Epithelial cell of prostate (primary cell): ENCODE data around the gene NAA38.

Experiments used
- DNase-seq: peaks from one replicate; pipeline ENCODE4 v3.0.0-alpha.2; 2011; ENCODE audit warnings: low read depth, low spot score
- H3K27ac ChIP-seq: fragments of 450-650 bp; 2 replicates; pipeline ENCODE4 v1.5.1; 2017; ENCODE audit warnings: mild to moderate bottlenecking

NAA38 gene

DNA sequence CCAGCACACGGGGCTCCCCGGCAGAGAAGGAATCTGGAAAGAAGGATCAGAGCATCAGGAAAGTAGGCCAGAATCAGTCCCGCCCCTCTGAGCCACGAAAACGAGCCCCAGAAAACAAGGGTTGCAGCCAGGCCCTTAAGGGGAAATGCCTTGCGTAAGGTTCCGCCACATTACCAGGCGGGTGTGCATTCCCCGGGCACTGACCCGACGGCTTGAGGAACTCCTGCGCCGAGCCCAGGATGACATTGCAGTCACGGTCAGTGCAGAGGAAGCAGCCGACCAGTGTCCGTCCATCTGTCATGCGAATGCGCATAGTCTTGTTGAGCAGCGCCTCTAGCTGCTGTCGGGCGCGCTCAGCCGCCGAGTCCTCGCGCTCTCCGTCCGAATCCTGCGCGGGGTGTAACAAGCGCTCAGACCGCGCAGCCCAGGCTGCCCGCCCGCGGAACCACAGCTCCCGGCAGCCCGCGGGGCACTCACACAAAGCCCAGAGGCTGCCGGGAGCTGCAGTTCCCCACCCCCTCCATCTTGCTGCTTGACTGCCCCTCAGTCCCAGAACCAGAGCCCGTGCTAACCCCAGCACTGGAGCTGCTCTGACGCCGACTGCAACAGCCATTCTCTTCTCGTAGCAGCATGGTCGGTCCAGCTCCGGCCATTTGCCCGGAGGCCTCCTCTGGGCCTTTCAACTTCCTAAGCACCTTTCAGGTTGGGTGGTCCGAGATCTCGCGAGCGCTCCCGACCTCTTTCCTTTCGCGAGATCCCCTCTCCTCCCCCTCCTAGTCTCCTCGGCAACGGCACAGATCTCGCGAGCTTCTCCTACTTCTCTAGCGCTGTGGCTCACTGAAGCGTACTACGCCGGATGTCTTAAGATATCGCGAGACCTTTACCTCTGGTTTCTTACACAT lies at the start of gene NAA38:
Gene NAA38 (minus strand): TSS at position 749 of the 902 bp plus-strand sequence. CDS start 96 bp downstream, at position 653.
- DNase-seq = peak; percentile 97
- peak within 1 kb of the TSS; percentile 91 for H3K27ac ChIP-seq

DNA sequence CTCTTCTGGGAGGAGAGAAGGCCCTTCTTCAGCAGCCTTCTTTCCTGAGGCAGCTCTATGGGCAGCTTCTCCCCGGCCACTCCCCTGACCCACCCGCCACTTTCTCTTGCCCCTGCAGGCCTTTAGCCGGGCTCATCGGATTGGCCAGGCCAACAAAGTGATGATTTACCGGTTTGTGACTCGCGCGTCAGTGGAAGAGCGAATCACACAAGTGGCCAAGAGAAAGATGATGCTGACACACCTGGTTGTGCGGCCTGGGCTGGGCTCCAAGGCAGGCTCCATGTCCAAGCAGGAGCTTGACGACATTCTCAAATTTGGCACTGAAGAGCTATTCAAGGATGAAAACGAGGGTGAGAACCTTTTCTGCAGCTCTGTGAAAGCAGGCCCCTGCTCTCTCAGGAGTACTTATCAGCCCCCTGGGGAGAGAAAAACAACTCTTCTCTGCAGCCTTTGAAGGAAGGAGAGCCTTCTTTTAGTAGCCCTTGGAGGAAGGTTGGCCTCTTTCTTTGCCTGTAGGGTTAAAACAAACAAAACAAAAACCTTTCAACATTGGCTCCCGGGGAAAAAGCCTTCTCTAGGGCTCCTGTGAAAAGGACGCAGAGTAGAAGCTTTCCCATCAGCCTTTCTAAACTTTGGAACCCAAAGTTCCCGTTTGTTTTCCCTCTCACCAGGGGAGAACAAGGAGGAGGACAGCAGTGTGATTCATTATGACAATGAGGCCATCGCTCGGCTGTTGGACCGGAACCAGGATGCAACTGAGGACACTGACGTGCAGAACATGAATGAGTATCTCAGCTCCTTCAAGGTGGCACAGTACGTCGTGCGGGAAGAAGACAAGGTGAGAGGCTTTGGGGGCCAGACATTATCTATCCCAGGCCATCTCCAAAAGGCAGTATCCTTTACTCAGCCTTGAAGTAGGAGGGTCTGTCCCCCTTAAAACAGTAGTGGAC lies 46.1 kb upstream of the NAA38 start:
- no peak for DNase-seq
- no peak overlapping the region for H3K27ac ChIP-seq

- H3K27ac ChIP-seq = no peak overlapping the region
- DNase-seq = no peak
These were observed 40.4 kb upstream of the NAA38 start for GRCh38 chr17:7897773-7898172.

DNA sequence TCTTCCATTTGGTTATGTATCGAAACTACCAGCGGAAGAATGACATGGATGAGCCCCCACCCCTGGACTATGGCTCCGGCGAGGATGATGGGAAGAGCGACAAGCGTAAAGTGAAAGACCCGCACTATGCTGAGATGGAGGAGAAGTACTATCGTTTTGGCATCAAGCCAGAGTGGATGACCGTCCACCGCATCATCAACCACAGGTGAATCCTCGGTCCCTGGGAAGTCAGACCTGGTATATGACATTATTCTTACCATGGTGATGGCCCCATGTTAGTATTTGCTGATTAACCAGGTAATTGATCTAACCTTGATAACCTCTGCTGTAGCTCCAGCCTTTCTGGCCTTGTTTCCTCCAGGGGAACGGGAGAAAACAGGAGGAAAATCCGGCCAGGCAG lies 39.7 kb upstream of the NAA38 start:
- no peak overlapping the region for H3K27ac ChIP-seq
- no peak for DNase-seq

- DNase-seq = no peak
- no peak overlapping the region for H3K27ac ChIP-seq
These were observed 37.5 kb upstream of the NAA38 start for GRCh38 chr17:7894866-7895265.

GRCh38 chr17:7894226-7894625 lies 36.9 kb upstream of the NAA38 start:
- no peak for DNase-seq
- H3K27ac ChIP-seq = no peak overlapping the region

GRCh38 chr17:7893187-7893880 lies 36.0 kb upstream of the NAA38 start:
- H3K27ac ChIP-seq = no peak overlapping the region
- DNase-seq = no peak

DNA sequence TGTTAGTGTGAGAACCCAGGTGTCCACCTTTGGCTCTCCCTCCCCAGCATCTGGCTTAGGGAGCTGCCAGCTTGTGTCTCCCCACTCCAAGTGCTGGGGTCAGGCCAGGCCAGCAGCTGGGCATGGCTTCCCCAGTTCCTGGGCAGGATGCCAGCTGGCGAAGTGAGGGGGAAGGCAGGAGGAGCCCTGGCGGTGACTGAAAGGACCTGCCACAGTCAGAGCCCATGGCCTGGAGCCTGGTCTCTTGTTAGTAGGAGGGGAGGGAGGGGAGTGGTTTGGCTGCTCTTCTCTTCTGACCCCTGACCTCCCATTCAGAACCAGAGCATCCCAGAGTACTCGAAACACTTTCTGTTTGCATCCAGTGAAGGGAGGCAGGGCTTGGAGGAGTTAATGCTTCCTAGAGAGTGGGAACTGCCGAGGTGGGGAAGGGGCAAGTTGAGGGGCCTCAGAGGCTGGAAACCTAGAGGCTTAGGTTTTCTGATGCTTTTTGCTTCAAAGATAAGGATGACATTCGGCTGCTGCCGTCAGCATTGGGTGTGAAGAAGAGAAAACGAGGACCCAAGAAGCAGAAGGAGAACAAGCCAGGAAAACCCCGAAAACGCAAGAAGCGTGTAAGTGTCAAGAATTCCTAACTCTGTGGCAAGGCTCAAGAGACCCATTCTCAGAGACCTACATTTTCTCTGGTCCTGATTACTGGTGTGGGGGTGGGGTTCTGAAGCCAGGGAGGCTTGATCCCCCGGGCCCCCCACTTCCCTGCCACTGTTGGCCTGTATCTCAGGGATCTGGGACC lies 32.0 kb upstream of the NAA38 start:
- DNase-seq = no peak
- H3K27ac ChIP-seq = peak overlapping the region; percentile 95

DNA sequence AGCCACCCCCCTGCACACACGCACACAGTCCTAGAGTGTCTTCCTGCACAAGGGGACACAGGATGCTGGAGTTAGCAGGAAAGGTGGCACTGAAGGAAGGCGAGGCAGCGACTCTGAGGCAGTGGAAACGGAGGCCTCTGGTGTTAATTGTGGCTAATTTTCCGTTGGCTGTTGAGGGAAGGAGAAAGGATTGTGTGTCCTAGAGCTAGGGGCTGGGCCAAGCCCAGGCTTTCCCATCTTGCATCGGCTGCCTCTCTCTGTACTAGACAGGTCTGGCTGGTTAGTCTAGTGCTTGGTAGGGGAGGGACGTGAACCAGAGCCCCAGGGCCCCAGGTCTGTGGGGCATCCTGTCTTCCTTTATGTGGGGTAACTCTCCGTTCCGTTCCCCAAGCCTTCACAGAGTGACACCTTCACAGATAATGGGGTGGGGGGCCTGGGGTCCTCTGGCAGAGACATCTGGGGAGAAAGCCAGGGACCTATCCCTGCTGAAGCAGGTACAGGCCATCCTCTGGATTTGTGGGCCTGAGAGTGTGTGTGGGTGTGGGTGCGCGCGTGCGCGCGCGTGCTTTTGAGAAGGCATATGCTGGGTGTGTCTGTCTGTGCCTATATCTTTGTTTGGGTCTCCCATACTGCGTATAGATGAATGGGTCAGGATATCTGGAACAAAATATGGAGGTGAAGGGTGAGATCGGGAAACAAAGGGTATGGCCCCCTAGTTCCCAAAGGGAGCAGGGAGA lies 31.0 kb upstream of the NAA38 start, which contains the start of gene CHD3:
Gene CHD3 (plus strand): TSS at position 606 of the 737 bp plus-strand sequence. CDS start 212 bp downstream, outside the sequence.
- H3K27ac ChIP-seq = peak within 1 kb of the TSS; percentile 95
- DNase-seq = peak; percentile 65

GRCh38 chr17:7887482-7888183 lies 30.3 kb upstream of the NAA38 start:
- peak; percentile 80 for DNase-seq
- peak overlapping the region; percentile 95 for H3K27ac ChIP-seq

DNA sequence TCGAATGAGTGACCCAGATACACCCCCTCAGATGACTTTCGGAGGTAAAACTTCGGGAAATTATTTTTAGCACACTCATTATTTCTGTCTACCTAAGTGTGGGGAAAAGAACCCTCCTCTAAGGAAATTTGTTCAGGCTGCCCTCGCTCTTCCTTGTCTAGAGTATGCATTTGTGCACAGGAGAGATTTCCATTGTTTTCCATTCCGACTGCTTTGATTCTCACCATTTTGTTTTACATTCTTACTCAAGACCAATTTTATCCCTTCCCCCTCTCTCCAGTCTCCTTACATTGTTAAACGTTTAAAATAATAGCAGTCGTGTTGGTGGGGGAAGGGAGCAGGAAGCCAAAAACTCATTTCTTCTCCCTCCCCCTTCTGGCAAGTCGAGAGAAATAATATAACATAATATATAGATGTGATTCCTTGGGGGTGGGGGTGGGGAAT lies 29.7 kb upstream of the NAA38 start:
- peak overlapping the region; percentile 95 for H3K27ac ChIP-seq
- no peak for DNase-seq

DNA sequence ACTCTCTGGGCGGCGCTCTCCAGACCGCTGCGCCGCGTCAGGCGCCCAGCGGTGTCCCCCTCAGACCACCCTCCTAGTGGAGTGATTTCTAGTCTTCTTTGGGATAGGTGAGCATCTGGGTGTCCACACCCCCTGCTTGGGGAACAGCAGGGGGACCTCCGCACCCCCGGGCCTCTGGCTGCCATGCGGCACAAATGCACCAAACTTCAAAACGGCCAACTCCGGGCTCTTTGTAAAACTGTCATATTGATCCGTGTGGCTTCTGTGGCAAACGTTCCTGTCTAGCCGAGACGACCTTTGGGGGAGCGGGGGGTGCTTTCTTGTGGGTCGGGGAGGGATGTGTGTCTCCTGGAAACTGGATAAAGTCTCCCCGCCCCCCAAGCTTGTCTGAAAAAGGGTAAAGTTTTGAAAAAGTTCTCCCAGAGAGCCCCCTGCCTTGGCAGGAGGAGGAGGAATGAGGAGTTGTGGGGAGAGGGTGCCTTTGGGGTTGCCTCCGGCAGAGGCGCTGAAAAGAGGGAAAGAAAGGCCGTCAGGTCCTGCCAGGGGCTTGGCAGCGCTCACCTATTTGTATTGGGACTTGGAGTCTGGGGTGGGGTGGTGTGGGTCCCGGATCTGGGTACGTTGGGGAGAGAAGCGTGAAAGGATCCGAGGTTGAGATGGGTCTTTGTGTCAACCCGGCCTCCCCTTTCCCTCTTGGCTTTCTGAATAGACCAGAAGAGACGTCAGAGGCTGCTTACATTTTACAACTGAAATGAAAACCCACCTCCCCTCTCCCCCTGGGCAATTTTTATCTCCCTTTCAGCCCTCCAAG lies 29.1 kb upstream of the NAA38 start:
- H3K27ac ChIP-seq = peak overlapping the region; percentile 95
- no peak for DNase-seq

DNA sequence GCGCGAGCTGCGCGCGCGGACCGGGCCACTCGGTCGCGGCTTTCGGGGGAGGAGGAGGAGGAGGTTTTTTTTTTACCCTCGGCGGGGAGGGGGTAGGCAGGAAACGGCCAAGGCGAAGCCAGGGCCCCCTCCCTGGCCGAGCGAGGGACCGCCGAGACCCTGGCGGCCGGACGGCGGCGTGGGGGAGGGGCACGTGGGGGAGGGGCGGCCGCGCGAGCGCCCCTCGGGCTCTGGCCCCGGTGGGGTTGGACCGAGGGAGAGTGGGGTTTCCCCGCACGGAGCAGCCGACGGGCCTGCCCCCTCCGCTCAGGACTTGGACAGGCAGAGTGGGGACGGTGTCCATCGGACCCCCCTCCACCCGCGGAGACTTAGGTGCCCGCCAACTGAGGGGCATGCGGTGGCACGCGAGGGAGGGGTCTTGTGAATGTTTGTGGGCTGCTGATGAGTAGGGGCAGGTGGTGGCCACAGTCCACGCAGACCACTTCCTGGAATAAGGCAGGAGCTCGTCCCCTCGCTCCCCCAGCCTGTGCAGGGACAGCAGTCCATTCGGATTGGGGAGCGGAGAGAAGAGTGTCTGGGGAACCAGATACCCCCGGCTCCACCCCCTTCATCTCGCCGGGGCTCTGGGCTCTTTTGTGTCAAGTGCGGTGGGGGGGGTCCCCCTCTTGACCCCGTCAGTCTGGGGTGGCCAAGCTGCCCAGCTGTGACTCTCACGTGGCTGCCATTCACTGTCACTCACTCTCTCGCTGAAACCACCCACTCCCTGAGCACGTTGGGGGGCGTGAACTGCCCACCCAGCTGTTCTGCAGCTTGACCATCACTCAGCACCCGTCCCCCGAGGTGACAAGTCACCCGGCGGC lies 28.2 kb upstream of the NAA38 start:
- DNase-seq = no peak
- peak overlapping the region; percentile 95 for H3K27ac ChIP-seq

DNA sequence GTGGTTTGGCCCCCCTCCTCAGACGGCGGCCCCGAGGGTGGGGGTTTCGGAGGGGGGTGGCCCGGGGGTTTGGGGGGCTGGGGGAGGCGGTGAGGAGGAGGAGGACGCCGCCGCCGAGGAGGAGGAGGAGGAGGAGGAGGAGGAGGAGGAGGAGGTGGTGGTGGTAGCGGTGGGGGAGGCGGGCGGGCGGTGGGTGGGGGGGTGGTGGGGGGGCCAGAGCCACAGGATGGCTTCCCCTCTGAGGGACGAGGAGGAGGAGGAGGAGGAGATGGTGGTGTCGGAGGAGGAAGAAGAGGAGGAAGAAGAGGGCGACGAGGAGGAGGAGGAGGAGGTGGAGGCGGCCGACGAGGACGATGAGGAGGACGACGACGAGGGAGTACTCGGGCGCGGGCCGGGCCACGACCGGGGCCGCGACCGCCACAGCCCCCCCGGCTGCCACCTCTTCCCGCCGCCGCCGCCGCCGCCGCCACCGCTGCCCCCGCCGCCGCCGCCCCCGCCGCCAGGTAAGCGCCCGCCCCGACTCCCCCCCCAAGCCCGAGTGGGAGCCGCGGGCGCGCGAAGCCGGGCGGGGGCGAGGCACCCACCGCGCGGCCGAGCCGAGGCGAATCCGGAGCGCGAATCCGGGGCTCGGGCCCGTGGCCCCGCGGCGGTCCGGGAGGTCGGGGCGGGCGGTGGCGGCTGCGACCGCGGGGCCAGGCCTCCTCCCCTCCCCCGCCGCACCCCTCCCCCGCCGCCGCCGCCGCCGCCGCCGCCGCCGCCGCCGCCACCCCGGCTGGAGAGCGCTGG lies 27.4 kb upstream of the NAA38 start:
- H3K27ac ChIP-seq = peak overlapping the region; percentile 95
- no peak for DNase-seq

GRCh38 chr17:7883781-7884386 lies 26.5 kb upstream of the NAA38 start:
- H3K27ac ChIP-seq = peak overlapping the region; percentile 48
- no peak for DNase-seq
